GM12892 (cell line): ENCODE data around the gene ADTRP.

Source experiments
- POLR2A ChIP-seq: IDR thresholded peaks from 2 replicates; pipeline ENCODE4 v1.6.1; 2011; ENCODE audit warnings: low read depth, low read length, control low read depth
- POLR2AphosphoS5 ChIP-seq: IDR thresholded peaks from 2 replicates; pipeline ENCODE4 v1.6.1; 2011; ENCODE audit warnings: low read depth, low read length, control low read depth

DNA sequence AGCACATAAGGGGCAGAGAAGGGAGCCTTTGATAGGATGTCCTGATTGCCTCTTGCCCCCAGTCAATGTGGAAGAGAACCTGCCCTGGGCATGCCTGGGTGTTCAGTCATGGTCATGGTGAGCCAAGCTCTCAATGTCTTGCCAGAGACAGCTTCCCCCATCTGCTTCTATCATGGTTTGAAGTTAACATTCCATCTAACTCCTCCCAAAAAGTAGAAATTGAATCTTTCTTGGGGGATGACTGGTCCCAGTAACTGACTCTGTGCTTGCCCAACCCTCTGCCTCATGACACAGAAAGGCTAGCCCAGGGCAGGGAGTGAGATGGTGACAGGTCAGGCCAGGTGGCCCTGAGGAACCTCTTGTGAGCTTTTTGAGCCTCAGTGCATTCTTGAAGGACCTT lies 60.1 kb downstream of the ADTRP start:
- no peak for TF ChIP-seq POLR2A
- no peak for TF ChIP-seq POLR2AphosphoS5
